NCI-H1436 (cell line): ENCODE results near the gene HOXB3.

Experiments
- DNase-seq: peaks from one replicate; lab custom pipeline; 2025; lab: John Stamatoyannopoulos, UW

Gene HOXB3

GRCh38 chr17:48500435-48501426 is 89.3 kb downstream of the HOXB3 start:
- DNase-seq: no peak

DNA sequence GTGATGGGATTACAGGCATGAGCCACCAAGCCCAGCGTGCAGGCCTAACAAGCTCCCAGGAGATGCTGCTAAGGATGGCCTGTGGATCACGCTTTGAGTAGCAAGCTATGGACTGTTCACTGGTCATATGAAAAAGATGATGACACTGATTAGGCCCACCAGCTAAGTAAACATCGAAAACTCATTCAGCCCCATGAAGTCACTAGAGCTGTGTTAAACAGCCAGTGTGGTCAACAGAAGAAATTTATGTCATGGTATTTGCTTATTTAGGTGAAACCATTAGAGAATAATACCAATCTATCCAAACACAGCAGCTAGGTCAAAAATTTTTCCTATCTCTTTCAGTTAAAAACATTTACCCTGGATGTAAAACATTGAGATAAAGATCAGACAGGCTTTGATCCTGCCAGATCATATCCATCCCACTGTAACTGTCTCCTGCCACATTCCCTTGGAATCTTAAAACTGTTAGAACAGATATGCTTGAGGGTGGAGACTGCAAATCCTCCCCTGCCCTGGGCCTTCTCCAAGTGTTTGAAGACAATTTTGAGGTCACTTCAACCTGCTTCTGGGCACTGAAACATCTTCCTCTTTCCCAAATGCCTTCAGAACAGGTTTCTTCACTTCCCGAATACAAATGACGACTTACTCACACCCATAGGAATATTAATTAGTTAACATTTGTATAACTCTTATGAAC is 90.2 kb downstream of the HOXB3 start:
- DNase-seq: no peak

DNA sequence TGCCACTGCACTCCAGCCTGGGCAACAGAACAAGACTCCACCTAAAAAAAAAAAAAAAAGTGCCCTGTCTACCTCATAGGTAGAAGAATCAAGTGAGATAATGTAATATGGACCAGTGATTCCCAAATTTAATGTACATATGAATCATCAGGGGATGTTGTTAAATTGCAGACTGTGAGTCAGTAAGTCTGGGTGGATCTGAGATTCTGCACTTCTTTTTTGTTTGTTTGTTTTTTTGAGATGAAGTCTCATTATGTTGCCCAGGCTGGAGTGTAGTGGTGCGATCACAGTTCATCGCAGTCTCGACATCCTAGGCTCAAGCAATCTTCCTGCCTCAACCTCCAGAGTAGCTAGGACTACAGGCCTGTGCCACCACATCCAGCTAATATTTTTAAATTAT is 90.8 kb downstream of the HOXB3 start:
- no peak for DNase-seq
